GM12872 (cell line): ENCODE measurements around the gene MACROD2.
A peak's percentile ranks its signal among the peaks of the same experiment; 100 is the strongest.

Experiments used
- TF ChIP-seq, protein P1 (sequence below): IDR thresholded peaks from 3 replicates; pipeline ENCODE4 v1.5.1; 2011; ENCODE audit warnings: low read depth, mild to moderate bottlenecking, low read length, moderate library complexity; ENCODE audit not compliant: insufficient read depth

The MACROD2 gene

DNA sequence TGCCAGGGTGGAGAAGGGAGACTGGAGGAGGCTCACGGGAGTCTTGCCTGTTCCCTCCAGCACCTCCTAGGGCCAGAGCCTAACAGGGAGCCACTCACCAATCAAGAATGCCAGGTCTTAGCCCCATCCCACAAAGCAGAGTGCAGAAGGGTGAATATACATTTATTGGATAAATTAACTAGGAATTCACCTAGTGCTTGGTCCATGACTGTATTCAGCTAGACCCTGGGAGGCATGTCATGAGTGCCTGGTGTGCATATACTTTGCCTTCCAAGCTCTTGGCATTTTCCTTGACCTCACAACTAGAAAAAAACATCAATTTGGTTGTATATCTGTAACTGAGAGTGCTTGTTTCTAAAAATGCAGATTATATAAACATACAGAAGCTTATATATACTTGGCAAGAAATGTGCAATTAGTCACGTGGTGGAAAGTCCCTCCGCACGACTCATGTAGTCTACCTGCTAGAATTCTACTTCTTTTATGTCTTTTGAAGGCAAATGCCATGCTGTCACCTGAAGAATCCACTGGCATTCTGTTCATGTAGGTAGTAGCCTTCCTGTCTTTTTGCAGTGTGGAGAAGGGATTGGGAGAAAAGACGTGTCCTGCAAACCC, 1586.9 kb downstream of the MACROD2 start:
- TF ChIP-seq, protein P1, sequence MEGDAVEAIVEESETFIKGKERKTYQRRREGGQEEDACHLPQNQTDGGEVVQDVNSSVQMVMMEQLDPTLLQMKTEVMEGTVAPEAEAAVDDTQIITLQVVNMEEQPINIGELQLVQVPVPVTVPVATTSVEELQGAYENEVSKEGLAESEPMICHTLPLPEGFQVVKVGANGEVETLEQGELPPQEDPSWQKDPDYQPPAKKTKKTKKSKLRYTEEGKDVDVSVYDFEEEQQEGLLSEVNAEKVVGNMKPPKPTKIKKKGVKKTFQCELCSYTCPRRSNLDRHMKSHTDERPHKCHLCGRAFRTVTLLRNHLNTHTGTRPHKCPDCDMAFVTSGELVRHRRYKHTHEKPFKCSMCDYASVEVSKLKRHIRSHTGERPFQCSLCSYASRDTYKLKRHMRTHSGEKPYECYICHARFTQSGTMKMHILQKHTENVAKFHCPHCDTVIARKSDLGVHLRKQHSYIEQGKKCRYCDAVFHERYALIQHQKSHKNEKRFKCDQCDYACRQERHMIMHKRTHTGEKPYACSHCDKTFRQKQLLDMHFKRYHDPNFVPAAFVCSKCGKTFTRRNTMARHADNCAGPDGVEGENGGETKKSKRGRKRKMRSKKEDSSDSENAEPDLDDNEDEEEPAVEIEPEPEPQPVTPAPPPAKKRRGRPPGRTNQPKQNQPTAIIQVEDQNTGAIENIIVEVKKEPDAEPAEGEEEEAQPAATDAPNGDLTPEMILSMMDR, result no peak

DNA sequence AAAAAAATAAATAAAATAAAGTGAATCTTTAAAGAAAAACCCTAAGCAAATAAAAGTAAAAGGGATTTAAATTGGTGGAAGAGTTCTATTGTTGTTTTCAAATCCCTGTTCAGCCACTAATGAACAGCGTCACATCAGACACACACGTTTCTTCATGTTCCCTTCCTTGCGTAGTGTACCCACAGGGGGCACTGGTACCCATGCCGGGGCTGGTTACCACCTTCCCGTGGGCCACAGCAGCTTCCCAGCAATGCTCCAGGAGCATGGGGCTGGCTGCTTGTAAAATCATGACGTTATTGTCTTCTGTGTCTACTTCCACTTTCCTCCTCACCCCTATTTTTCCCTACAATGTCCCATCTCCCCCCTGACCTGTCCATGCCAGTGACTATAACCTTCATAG, 1589.2 kb downstream of the MACROD2 start:
- TF ChIP-seq, protein P1, result 0 out of 3 replicates have a peak, but pooled peaks have one; percentile 2

DNA sequence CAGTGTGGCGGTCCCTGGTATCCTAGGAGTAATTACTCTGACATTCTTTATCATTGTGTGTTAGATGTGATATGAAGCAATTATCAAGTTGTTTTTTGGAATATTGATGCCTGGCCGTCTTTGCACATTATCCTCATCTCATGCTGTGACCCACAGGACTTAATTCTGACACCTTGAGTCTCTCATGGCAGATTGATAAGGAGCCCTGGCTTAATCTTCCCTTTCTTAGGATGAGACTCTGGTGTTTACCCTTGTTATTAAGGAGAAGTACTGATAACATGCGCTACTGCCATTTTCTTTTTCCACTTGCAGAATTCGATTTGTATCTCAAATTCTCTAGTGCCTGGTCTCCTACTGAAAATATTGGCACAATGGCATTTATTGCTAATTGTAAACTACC, 1597.8 kb downstream of the MACROD2 start:
- TF ChIP-seq, protein P1, result no peak

DNA sequence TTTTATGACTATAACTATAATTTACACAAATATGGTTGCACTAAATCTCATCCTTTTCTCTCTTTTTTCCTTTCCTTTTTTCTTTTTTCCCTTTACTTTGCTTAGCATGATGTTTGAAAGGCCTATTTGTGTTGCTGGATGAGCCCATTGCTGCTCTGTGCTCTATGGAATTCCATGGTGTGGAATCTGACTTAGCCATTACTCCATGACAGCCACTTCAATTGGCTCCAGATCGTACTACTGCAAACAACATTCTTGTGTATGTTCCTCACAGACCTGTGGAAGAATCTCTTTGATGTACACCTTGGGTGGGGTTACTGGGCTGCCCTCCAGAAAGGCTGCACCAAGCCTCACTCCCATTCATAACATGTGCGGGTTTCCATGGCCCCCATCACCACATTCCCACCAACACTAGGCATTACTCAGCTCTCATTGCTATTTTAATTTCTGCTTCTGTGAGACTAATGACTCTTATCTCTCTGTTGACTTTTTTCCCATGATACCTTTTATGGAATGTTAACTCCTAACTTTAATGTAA, 1598.9 kb downstream of the MACROD2 start:
- TF ChIP-seq, protein P1, result no peak

DNA sequence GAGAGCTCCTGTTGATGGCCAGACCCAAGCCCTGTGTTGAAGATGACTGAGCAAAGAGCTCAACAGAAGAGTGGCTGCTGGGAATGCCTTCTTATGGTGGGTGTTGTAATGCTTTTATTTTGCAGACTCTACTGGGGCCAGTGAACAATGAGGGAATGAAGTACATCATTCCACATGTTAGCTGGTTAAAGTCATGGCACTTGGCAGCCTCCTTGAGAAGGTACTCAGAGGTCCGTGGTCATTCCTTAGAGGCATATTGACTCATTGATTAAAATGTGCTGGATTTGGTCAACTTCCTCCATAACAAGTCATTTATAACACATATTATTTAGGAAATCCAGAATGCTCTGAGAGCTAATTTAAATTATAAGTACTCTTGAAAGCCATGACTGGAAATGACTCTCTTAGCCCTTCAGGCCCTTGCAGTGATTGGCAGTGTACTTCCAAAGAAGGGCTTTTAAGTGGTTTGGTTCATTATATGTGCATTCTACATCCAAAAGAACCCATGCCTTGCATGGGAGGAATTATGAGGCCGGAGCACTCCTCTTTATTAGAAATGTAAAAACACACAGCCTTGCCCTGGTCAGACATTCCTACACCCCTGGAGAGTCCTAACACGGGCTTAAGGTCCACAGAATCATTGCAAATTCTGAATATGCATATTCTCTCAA, 1601.0 kb downstream of the MACROD2 start:
- TF ChIP-seq, protein P1, result no peak

DNA sequence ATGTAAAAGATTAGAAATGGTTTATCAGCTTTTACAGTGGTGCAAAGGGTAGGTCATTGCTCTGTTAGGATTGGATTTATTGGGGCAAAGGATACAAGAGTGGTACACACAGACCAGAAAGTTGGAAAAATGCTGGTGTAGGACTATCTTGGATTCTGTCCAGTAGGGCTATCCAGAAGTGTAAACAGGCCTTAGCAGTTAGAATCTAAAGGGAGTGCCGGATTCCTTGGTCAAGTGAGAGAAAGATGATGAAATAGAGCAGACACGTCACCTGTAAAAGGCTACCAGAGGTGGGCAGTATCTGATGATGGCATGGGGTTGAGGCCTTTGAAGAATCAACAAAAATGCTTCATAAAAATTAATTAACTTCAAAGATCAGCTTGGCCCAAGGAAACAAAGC, 1602.0 kb downstream of the MACROD2 start:
- TF ChIP-seq, protein P1, result no peak

DNA sequence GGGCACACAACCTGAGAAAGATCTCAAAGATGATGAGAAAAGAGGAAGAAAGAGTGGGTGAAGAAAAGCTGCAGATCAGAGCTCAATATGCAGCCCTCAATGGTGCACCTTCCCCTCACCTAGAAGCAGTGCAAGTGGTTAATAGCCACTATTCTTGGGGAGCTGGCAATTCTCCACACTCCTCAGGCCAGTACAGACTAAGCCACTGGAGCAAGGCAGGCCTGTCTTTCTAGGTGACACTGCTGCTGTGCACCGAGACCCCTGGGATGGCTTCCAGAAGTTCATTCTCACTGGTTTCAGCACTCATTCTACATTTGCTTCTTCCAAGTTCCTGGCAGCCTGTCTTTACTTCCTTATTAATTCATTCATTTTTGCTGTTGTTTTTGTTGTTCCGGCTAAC, 1604.6 kb downstream of the MACROD2 start:
- TF ChIP-seq, protein P1, result no peak
